NCI-H146 treated with DMSO at 0.1 percent for 48 hours (cell line): Measurements from ENCODE around the gene NDUFB2.
"Not testable (repeated sequence)": the region's sequence is repeated elsewhere in the genome, so short reads cannot be mapped to it uniquely, and the experiment has no call there.

ENCODE experiments used
- DNase-seq: peaks from one replicate; lab custom pipeline; 2025; ENCODE audit not compliant: unreplicated experiment; lab: John Stamatoyannopoulos, UW

Gene NDUFB2

DNA sequence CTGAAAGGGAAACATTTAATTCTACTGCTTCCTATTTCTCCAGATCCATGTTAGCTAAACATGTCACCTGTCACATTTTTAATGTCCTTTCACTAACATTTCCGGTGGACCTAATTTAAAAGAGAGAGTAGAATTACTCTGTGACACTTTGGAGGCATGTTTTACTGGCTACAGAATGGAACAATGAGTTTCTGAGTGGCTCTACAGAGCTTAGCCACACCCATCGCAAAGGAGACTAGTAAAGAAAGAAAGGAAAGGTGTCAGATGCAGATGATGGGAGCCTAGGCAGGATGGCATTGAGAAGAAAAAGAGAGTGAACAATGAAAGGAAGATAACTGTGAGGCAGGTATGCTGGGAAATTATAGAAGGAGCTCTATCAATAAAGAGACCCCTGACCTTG lies 35.9 kb downstream of the NDUFB2 start:
- no peak for DNase-seq

DNA sequence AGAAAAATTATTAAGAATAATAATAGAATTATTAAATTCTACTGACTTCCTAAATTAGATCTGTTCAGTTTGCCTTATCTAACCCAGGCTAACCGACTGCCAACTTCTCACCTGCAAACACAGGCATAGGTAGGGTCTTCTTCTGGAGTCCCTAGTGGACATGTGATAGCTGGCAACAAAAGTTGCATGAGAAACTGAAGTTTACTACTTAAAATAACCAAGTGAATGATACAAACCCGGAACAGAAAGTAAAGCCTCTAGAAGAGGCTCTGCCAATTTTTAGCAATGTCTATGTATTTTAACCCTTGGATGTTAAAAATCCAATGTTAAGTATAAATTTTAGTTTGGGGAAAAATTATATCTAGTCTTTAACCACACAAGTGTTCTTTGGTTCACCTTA lies 37.6 kb downstream of the NDUFB2 start:
- DNase-seq, result no peak

GRCh38 chr7:140734729-140735128 lies 38.2 kb downstream of the NDUFB2 start:
- no peak for DNase-seq

DNA sequence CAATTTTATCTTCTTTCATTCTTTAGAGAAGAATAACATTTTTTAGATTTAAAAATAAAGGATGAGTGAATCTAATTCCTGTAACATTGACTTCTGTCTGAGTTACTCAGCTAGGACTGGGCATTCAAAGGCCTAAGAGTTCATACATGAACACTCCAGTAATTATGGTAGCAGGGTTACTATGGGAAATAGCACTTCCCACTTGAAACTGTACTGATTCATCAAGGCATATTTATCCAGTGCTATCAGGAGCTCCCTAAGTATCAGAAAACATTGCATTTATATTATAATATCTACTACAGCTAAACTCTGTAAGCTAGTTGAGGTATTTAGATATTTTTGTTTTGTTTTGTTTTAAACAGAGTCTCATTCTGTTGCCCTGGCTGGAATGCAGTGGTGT lies 41.8 kb downstream of the NDUFB2 start:
- DNase-seq, result no peak

GRCh38 chr7:140743255-140743654 lies 46.7 kb downstream of the NDUFB2 start:
- not testable (repeated sequence) for DNase-seq

GRCh38 chr7:140744005-140744404 lies 47.5 kb downstream of the NDUFB2 start:
- no peak for DNase-seq

GRCh38 chr7:140745266-140746058 lies 49.0 kb downstream of the NDUFB2 start:
- no peak for DNase-seq

GRCh38 chr7:140746751-140747150 lies 50.2 kb downstream of the NDUFB2 start:
- DNase-seq, result no peak

DNA sequence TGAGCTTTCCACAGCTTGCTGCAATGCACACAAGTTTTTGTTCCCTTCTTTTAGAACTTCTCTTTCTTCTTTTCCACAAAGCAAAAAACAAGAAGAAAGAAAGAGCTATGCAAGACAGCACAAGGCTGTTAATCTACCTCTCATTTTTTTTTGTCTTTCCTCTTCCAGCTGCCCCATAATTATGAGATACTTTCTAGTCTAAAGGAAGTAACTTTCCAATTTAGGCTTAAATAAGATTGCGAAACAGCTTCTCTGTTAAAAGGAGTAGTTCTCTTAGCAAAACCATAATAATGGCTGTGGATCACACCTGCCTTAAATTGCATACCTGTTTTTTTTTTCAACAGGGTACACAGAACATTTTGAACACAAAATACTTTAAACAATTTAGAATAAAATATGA lies 56.0 kb downstream of the NDUFB2 start:
- DNase-seq, result no peak

GRCh38 chr7:140754506-140754905 lies 58.0 kb downstream of the NDUFB2 start:
- no peak for DNase-seq
